Kidney glomerular epithelial cell (primary cell): Measurements from ENCODE around the gene SYNGR3.
"Not testable (repeated sequence)": the region's sequence is repeated elsewhere in the genome, so short reads cannot be mapped to it uniquely, and the experiment has no call there.

Experiments used
- DNase-seq: peaks from one replicate; lab custom pipeline; 2025; lab: John Stamatoyannopoulos, UW

SYNGR3 gene

GRCh38 chr16:2029350-2029749 lies 39.6 kb downstream of the SYNGR3 start:
- DNase-seq: no peak

- DNase-seq: no peak
Measured at GRCh38 chr16:2030036-2030435, 40.3 kb downstream of the SYNGR3 start.

GRCh38 chr16:2031081-2031577 lies 41.4 kb downstream of the SYNGR3 start:
- DNase-seq: no peak

GRCh38 chr16:2032285-2033056 lies 42.7 kb downstream of the SYNGR3 start:
- DNase-seq: no peak

DNA sequence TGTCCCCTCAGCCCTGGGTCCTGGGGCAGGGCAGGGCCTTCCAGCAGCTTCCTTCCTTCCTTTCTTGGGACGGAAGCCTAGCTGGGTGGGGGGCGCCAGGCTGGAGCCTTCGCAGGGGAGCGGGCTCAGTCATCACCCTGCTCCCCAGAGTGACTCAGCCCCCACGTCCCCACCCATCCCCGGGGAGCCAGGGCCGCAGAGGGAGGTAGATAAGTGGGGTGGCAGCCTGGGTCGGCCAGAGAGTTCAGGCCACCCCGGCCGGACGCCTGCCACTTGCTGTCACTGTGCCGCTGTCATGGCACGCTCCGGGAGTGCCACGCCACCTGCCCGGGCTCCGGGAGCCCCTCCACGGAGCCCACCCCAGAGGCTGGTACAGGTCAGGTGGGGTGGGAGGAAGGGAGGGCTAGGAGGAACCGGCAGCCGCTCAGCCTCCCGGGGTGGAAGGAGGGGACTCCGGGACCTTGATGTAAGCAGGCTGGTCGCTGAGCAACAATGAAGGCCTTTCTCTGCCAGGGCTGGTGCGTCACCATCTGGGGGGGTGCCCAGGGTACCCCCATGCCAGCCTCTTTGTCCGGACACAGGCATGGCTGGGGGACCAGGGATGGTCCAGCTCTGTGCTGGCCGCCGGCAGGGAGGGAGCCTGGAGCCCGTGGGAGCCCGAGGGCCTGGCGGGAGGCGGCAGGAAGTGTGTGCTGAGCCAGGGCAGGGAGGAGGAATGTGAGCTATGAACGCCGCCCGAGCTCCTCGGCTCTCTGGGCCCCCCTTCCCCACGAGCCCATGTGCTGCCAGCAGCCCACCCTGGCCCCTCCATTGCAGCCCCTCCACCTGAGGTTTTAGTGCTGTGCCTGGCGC lies 43.5 kb downstream of the SYNGR3 start:
- peak; percentile 57 for DNase-seq

GRCh38 chr16:2033909-2034695 lies 44.3 kb downstream of the SYNGR3 start:
- DNase-seq: not testable (repeated sequence)

- DNase-seq: no peak
Measured at GRCh38 chr16:2034696-2035430, 45.1 kb downstream of the SYNGR3 start.

DNA sequence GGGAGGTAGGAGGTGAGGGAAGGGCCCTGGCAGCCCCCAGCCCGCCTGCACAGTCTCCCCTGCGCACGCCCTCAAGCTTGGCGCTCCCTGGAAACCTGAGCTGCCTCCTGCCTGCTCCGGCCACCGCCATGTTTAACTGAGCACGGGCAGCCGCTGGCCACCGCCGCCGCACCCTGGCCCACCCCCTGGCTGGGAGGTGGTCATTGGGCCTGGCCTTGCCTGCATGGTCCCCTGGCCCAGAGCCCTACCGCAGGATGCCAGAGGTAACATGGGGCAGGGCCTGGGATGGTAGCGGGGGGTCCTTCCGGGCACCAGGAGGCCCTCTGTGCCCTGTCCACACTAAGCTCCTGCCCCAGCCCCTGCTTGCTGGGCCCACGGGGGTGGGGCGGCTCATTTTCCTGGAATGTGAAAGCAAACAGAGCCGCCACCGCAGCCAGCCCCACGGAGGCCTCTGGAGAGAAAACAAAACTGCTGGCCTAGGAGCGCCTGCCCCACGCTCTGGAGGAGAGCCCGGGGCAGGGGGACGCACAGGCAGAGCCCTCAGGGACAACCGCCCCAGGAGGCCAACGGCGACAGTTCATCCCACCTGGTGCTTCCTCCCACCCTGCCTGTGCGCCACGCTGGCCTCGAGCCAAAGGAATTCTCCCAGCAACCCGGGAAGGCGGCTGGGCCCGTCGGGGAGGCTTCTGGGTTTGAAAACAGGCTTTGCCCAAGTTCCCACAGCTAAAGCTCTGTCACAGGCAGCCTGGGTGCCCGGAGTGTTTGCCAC lies 45.8 kb downstream of the SYNGR3 start:
- peak; percentile 84 for DNase-seq

DNA sequence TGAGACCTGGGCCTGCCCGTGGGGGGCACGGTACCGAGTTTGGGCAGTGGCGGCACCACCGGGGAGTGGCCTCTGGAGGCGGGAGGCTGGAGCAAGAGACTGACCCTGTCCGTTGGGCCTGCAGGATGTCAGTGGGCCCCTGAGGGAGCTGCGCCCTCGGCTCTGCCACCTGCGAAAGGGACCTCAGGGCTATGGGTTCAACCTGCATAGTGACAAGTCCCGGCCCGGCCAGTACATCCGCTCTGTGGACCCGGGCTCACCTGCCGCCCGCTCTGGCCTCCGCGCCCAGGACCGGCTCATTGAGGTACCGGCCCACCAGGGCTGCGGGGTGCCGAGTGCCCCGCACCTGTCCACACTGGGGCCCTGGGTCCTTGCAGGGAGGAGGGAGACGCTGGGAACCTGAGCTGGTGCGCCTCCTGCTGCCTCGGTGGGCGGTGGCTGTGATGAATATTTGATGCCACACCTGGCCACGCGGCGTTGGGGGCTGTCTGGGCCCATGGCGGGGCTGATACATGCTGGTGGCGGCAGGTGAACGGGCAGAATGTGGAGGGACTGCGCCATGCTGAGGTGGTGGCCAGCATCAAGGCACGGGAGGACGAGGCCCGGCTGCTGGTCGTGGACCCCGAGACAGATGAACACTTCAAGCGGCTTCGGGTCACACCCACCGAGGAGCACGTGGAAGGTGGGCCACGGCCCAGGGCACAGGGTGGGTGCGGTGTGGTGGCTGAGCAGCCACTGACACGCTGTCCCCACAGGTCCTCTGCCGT lies 46.6 kb downstream of the SYNGR3 start:
- no peak for DNase-seq

GRCh38 chr16:2037115-2037514 lies 47.3 kb downstream of the SYNGR3 start:
- DNase-seq: no peak

DNA sequence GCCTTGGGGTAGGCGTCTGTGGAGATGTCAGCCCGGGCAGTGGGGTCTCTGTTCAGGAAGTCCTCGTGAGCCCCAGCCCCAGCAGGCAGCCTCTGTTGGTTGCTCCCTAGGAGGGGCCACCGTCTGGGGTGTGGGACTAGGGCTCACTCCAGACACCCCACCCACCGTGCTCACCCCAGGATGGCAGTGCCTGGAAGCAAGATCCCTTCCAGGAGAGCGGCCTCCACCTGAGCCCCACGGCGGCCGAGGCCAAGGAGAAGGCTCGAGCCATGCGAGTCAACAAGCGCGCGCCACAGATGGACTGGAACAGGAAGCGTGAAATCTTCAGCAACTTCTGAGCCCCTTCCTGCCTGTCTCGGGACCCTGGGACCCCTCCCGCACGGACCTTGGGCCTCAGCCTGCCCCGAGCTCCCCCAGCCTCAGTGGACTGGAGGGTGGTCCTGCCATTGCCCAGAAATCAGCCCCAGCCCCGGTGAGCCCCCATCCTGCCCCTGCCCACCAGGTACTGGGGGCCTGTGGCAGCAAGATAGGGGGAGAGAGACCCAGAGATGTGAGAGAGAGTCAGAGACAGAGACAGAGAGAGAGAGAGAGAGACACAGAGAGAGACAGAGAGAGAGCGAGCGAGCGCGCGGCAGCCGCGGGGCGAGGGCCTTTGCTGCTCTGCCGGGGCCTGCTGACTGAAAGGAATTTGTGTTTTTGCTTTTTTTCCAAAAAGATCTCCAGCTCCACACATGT lies 48.0 kb downstream of the SYNGR3 start:
- no peak for DNase-seq

DNA sequence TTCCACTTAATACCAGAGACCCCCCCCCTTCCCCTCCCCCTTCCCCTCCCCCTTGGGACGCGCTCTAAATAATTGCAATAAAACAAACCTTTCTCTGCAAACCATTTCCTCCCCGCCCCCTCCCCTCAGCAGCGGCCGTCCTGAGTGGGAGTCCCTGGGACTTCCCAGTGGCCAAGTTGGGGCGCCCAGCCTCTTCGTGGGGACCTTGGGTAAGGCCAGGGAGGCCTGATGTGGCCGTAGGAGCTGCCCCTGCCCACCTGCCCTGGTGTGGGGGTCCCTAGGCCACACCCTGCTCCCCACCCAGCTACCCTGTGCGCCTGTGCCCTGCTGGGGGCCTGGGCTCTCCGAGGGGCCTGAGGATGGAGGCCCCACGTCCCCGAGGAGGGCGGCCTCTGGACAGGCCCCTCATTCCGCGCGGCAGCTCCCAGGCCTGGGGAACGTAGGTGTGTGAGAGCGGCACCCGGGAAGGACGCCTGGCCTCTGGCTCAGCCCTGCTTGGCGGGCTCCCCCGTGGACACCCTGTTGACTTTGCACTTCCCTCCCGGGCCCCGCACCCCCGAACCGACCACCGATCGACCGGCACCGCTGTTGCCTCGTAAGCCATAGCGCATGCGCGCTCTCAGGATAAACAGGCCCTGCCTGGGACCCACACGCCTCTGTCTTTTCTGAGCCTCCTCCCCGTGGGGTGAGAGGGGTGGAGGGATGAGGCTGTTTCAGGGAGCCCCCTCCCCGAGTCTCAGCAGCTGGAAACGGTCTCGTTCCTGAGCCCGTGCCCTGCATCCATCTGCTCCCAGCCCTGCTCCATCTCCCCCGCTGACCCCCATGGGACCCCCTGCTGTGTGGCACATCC lies 48.8 kb downstream of the SYNGR3 start:
- DNase-seq: no peak

- DNase-seq: no peak
Measured at GRCh38 chr16:2039274-2040031, 49.7 kb downstream of the SYNGR3 start.

DNA sequence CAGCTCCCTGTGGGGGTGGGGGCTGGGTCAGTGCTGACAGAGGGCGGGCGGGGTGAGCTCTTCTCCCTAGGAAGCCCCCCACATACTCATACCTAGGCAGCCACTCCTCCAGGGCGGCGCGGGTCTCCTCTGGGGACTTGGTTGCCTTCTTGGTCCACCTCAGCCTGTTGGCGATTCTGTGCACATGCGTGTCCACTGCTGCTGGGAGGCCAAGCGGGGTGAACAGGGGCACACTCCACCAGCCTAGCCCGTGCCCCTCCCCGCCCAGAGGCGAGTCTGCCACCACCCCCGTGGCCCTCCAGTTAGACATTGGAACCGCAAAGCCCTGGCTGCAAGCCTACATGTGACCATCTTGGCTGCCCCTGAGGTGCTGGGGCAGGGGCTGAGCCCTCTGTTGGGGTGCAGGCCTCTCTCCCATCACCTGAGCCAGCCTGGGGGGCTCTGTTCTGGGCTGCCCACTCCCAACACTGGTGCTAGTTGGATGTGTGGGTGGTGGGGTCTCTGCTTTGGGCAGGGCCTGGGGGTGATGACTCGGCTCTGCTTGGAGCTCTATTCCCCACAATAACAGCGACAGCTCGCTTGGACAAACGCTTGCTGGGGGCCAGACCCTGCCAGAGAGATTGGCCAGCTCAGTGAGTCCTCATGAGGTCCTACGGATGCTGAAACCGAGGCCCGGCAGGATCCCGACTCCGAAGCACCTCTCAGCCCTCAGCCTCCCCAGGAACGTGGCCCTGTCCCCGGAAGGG lies 50.4 kb downstream of the SYNGR3 start:
- DNase-seq: no peak

DNA sequence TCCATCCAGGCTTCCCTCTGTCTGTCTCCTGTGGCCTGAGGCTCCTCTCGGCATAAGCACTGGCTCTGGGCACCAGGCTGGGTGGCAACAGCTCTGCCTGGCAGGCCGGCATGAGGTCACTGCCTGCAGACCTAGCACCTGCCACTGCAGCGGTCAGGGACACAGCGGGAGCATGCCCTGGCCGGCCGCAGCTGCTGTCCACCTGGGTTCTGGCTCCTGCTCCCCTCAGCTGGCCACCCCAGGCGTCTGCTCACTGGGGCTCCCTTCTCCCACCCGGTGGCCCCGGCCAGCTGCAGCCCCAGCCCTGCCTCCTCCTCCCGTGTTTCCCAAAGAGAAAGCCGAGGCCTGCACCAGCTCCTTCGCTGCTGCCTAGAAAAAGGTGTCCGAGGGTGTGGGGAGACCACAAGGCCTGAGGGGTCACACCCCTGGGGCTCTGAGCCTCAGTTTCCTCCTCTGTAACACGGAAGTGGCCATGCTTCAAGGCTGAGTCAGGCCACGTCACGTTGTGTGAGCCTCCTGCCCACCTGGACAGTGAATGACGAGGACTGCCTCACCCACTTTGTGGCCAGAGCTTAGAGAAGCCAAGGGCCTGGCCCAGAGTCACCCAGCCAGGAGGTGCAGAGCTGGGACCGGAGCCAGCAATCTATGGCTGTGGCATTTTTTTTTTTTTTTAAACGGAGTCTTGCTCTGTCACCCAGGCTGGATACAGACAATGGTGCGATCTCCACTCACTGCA lies 51.2 kb downstream of the SYNGR3 start:
- no peak for DNase-seq
